Astrocyte (in vitro differentiated cells and primary cell): Measurements from ENCODE around the gene TARP.

ENCODE experiments used
- CTCF ChIP-seq: IDR thresholded peaks from 2 replicates; pipeline ENCODE4 v1.5.1; 2011; ENCODE audit warnings: low read depth, mild to moderate bottlenecking, inconsistent platforms, low read length, moderate library complexity; ENCODE audit not compliant: insufficient read depth
- EZH2 ChIP-seq: IDR thresholded peaks from 2 replicates; pipeline ENCODE4 v1.6.1; 2012; ENCODE audit warnings: mild to moderate bottlenecking, low read length, inconsistent platforms; ENCODE audit not compliant: insufficient read depth

GRCh38 chr7:38312821-38313220, 39.4 kb upstream of the TARP start:
- no peak for TF ChIP-seq CTCF
- no peak for TF ChIP-seq EZH2
